ENCODE measurements around the gene RBFOX2. TPM values are rescaled to one million over a fixed set of nuclear protein-coding genes. Genes with fewer than 3 reads are reported as not detected.

Gene RBFOX2
- total and polyA plus RNA-seq, 2 donors (not counting 1 experiment from before 2014, with no cell fraction given), result not detected

GRCh38 chr22:35887296-35887875 is 141.2 kb downstream of the RBFOX2 start:
- DNase-seq, result no peak
- H3K27ac ChIP-seq (ENCODE audit: low read length in 2 of 2), result no peak overlapping the region
- H3K27ac Mint-ChIP-seq, result no peak overlapping the region
- no peaks in the 10 kb centered on the region for H3K9me3 ChIP-seq (ENCODE audit: control extremely low read depth in 1 of 3, control insufficient read depth in 2 of 3, insufficient read depth in 1 of 3, low read length in 2 of 3)
- H3K27me3 ChIP-seq (replicated peaks in 1 of 4; ENCODE audit: control extremely low read depth in 1 of 4, control insufficient read depth in 3 of 4, insufficient read depth in 4 of 4, low read length in 3 of 4), result peaks cover 0 to 4% (median 0%) of the 10 kb centered on the region in 4 experiments
- H3K4me2 ChIP-seq (replicated peaks; ENCODE audit: low read depth, low read length, poor library complexity, severe bottlenecking), result no peak overlapping the region
- intact Hi-C loops (cut with micrococcal nuclease), result no loop called here
- H3K36me3 ChIP-seq (replicated peaks in 1 of 2; ENCODE audit: control extremely low read depth in 1 of 2, control insufficient read depth in 1 of 2, extremely low read depth in 1 of 2, insufficient read depth in 2 of 2, low read length in 1 of 2), result no peaks in the 10 kb centered on the region
- peaks cover 11% of the 10 kb centered on the region for H3K27me3 Mint-ChIP-seq
- 95% methylated on average over 2 of the region's 2 CpGs for WGBS (ENCODE audit: insufficient coverage)
- no peaks in the 10 kb centered on the region for H3K79me2 ChIP-seq (ENCODE audit: control insufficient read depth, insufficient read depth, low read length)
- H3K4me1 ChIP-seq (ENCODE audit: control insufficient read depth in 2 of 2, insufficient read depth in 2 of 2, low read length in 2 of 2), result no peaks in the 10 kb centered on the region
- ChIA-PET CTCF (no interaction called here), POLR2A (no interaction called here)
- no peaks in the 10 kb centered on the region for H3K9me3 Mint-ChIP-seq (ENCODE audit: insufficient read depth)
- no peak overlapping the region for H2AFZ ChIP-seq (ENCODE audit: insufficient read depth, low read depth, low read length, poor library complexity, severe bottlenecking)
- no peak overlapping the region for H3K9ac ChIP-seq (ENCODE audit: low read length)
- H3K4me3 Mint-ChIP-seq, result no peak overlapping the region
- no peak for ATAC-seq (ENCODE audit: low read depth)
- H3K4me1 Mint-ChIP-seq, result peaks cover 5% of the 10 kb centered on the region
- H4K20me1 ChIP-seq (ENCODE audit: control insufficient read depth, insufficient read depth, low read length, poor library complexity, severe bottlenecking), result no peaks in the 10 kb centered on the region
- TF ChIP-seq EZH2 (IDR thresholded peaks at IDR 0.05; ENCODE audit: borderline replicate concordance, insufficient read depth, low read depth, low read length, poor library complexity, severe bottlenecking) (no peak), CTCF (IDR thresholded peaks at IDR 0.05) (no peak)
- no peak overlapping the region for H3K4me3 ChIP-seq (ENCODE audit: control extremely low read depth in 1 of 5, extremely low read depth in 1 of 5, insufficient read depth in 1 of 5, low read depth in 2 of 5, low read length in 4 of 5)

- DNase-seq, result no peak
- H3K4me2 ChIP-seq (replicated peaks; ENCODE audit: low read depth, low read length, poor library complexity, severe bottlenecking), result no peak overlapping the region
- ATAC-seq (ENCODE audit: low read depth), result no peak
- no peak for TF ChIP-seq EZH2 (IDR thresholded peaks at IDR 0.05; ENCODE audit: borderline replicate concordance, insufficient read depth, low read depth, low read length, poor library complexity, severe bottlenecking)
- no peak for TF ChIP-seq CTCF (IDR thresholded peaks at IDR 0.05)
- no peaks in the 10 kb centered on the region for H3K79me2 ChIP-seq (ENCODE audit: control insufficient read depth, insufficient read depth, low read length)
- Mint-ChIP-seq H3K27ac (no peak overlapping the region), H3K4me3 (no peak overlapping the region), H3K4me1 (peaks cover 5% of the 10 kb centered on the region), H3K27me3 (peaks cover 6% of the 10 kb centered on the region), H3K9me3 (ENCODE audit: insufficient read depth) (no peaks in the 10 kb centered on the region)
- intact Hi-C loops (cut with micrococcal nuclease), result no loop called here
- no peak overlapping the region for H3K4me3 ChIP-seq (ENCODE audit: control extremely low read depth in 1 of 5, extremely low read depth in 1 of 5, insufficient read depth in 1 of 5, low read depth in 2 of 5, low read length in 4 of 5)
- POLR2A ChIA-PET, result no interaction called here
- H3K9ac ChIP-seq (ENCODE audit: low read length), result no peak overlapping the region
- no peak overlapping the region for H2AFZ ChIP-seq (ENCODE audit: insufficient read depth, low read depth, low read length, poor library complexity, severe bottlenecking)
- H3K27me3 ChIP-seq (replicated peaks in 1 of 4; ENCODE audit: control extremely low read depth in 1 of 4, control insufficient read depth in 3 of 4, insufficient read depth in 4 of 4, low read length in 3 of 4), result no peaks in the 10 kb centered on the region
- H3K9me3 ChIP-seq (ENCODE audit: control extremely low read depth in 1 of 3, control insufficient read depth in 2 of 3, insufficient read depth in 1 of 3, low read length in 2 of 3), result no peaks in the 10 kb centered on the region
- no CpG with 5 or more reads among the region's 4 CpGs for WGBS (ENCODE audit: insufficient coverage)
- H3K36me3 ChIP-seq (replicated peaks in 1 of 2; ENCODE audit: control extremely low read depth in 1 of 2, control insufficient read depth in 1 of 2, extremely low read depth in 1 of 2, insufficient read depth in 2 of 2, low read length in 1 of 2), result no peaks in the 10 kb centered on the region
- CTCF ChIA-PET, result no interaction called here
- no peaks in the 10 kb centered on the region for H4K20me1 ChIP-seq (ENCODE audit: control insufficient read depth, insufficient read depth, low read length, poor library complexity, severe bottlenecking)
- no peaks in the 10 kb centered on the region for H3K4me1 ChIP-seq (ENCODE audit: control insufficient read depth in 2 of 2, insufficient read depth in 2 of 2, low read length in 2 of 2)
- H3K27ac ChIP-seq (ENCODE audit: low read length in 2 of 2), result no peak overlapping the region
Measured at GRCh38 chr22:35886309-35886708, 142.3 kb downstream of the RBFOX2 start.

Data from B cell (primary cell).